Hepatocyte (in vitro differentiated cells): ENCODE measurements around the gene CRYBG3. TPM values are rescaled to one million over a fixed set of nuclear protein-coding genes. Genes with fewer than 3 reads are reported as not detected.

Experiments used
- DNase-seq: peaks from one replicate; pipeline ENCODE4 v3.0.0-alpha.2; 2016; ENCODE audit warnings: low spot score
- H2AFZ ChIP-seq: fragments of 200-600 bp; sonication (generic); 2 replicates; pipeline ENCODE4 v1.6.0; 2016; ENCODE audit warnings: antibody characterized with exemption, mild to moderate bottlenecking
- H3K27ac ChIP-seq: fragments of 200-600 bp; sonication (generic); 2 replicates; pipeline ENCODE4 v1.5.1; 2016; ENCODE audit warnings: mild to moderate bottlenecking
- H3K27me3 ChIP-seq: fragments of 200-600 bp; sonication (generic); 2 replicates; pipeline ENCODE4 v1.6.1; 2016
- H3K36me3 ChIP-seq: fragments of 200-600 bp; sonication (generic); replicated peaks from 2 replicates; pipeline ENCODE4 v1.5.1; 2016; ENCODE audit warnings: low read depth; ENCODE audit not compliant: insufficient read depth
- H3K4me1 ChIP-seq: fragments of 200-600 bp; sonication (generic); 2 replicates; pipeline ENCODE4 v1.5.1; 2016; ENCODE audit warnings: mild to moderate bottlenecking, moderate library complexity; ENCODE audit not compliant: insufficient read depth
- H3K4me2 ChIP-seq: fragments of 200-600 bp; sonication (generic); 2 replicates; pipeline ENCODE4 v1.6.0; 2016
- H3K4me3 ChIP-seq: fragments of 200-600 bp; sonication (generic); 2 replicates; pipeline ENCODE4 v1.5.1; 2016; ENCODE audit warnings: mild to moderate bottlenecking
- H3K79me2 ChIP-seq: fragments of 200-600 bp; sonication (generic); 2 replicates; pipeline ENCODE4 v1.6.0; 2017; ENCODE audit warnings: mild to moderate bottlenecking
- H3K9me2 ChIP-seq: fragments of 200-600 bp; sonication (generic); replicated peaks from 2 replicates; pipeline ENCODE4 v1.6.0; 2017; ENCODE audit warnings: mild to moderate bottlenecking; ENCODE audit not compliant: insufficient read depth
- H3K9me3 ChIP-seq: fragments of 200-600 bp; sonication (generic); 2 replicates; pipeline ENCODE4 v1.5.1; 2016; ENCODE audit warnings: low read depth, mild to moderate bottlenecking
- H4K20me1 ChIP-seq: fragments of 200-600 bp; sonication (generic); 2 replicates; pipeline ENCODE4 v1.6.0; 2016; ENCODE audit warnings: mild to moderate bottlenecking; ENCODE audit not compliant: insufficient read depth, poor library complexity, severe bottlenecking
- EZH2 ChIP-seq: fragments of 200-600 bp; sonication (generic); IDR thresholded peaks from 2 replicates; pipeline ENCODE4 v1.6.1; 2016; ENCODE audit warnings: antibody characterized with exemption, mild to moderate bottlenecking, borderline replicate concordance
- EZH2phosphoT487 ChIP-seq: fragments of 200-600 bp; sonication (generic); IDR thresholded peaks from one replicate; pipeline ENCODE4 v1.6.1; 2018; ENCODE audit warnings: antibody characterized with exemption, mild to moderate bottlenecking, low read depth, moderate library complexity; ENCODE audit not compliant: unreplicated experiment, severe bottlenecking
- WGBS: methylation state at CpG from one replicate; pipeline ENCODE4 v1.1.6; 2016; ENCODE audit warnings: low lambda C conversion rate; ENCODE audit errors: missing lambda C conversion rate; 5-methylcytosine and 5-hydroxymethylcytosine counted together
- polyA plus RNA-seq: library from polyadenylated mRNA; unstranded; fragments of >200 nt; fragmentation: Nextera tagmentation; extraction: Ambion mirVana; gene quantifications from 2 replicates; pipeline ENCODE4 v1.2.1, GENCODE V29; 2016
- total RNA-seq: library from RNA; depleted of rRNA; stranded (reverse); fragments of >200 nt; gene quantifications from 2 replicates; pipeline ENCODE4 v1.2.3, GENCODE V29; 2014
- TF ChIP-seq, protein P1 (sequence below): fragments of 200-600 bp; sonication (generic); IDR thresholded peaks from 2 replicates; pipeline ENCODE4 v1.5.1; 2016; ENCODE audit warnings: antibody characterized with exemption, mild to moderate bottlenecking; ENCODE audit not compliant: poor library complexity

The CRYBG3 gene
- total and polyA plus RNA-seq, 2 experiments from 2014 or later, result 1.6 to 13.2 TPM

DNA sequence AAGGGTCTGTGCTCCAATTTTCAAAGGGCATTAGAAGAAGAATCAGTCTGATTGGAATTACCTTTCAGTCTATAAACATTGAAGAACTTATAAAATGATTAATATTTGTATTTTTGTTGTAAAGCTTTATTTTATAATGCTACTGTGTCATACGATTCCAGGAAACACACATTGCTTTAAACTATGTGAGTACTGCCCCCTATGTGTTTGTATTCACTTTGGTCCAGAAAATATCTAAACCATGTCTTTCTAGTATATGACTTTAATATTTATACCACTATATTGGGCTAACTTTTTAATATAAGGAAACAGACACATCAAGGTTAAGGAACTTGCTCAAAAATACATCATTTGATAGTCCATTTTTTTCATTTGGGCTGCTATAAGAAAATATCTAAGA lies 153.7 kb downstream of the CRYBG3 start:
- Histone ChIP-seq H3K4me2 (no peak overlapping the region), H3K27me3 (no peaks in the 10 kb centered on the region), H3K9me2 (no peaks in the 10 kb centered on the region), H2AFZ (no peak overlapping the region), H3K9me3 (no peaks in the 10 kb centered on the region), H3K79me2 (peaks cover 9% of the 10 kb centered on the region), H3K36me3 (no peaks in the 10 kb centered on the region), H4K20me1 (no peaks in the 10 kb centered on the region), H3K27ac (no peak overlapping the region), H3K4me3 (no peak overlapping the region), H3K4me1 (peaks cover 14% of the 10 kb centered on the region)
- DNase-seq, result no peak
- no peak for TF ChIP-seq EZH2
- no peak for TF ChIP-seq EZH2phosphoT487
- TF ChIP-seq, protein P1, sequence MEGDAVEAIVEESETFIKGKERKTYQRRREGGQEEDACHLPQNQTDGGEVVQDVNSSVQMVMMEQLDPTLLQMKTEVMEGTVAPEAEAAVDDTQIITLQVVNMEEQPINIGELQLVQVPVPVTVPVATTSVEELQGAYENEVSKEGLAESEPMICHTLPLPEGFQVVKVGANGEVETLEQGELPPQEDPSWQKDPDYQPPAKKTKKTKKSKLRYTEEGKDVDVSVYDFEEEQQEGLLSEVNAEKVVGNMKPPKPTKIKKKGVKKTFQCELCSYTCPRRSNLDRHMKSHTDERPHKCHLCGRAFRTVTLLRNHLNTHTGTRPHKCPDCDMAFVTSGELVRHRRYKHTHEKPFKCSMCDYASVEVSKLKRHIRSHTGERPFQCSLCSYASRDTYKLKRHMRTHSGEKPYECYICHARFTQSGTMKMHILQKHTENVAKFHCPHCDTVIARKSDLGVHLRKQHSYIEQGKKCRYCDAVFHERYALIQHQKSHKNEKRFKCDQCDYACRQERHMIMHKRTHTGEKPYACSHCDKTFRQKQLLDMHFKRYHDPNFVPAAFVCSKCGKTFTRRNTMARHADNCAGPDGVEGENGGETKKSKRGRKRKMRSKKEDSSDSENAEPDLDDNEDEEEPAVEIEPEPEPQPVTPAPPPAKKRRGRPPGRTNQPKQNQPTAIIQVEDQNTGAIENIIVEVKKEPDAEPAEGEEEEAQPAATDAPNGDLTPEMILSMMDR, result peak; percentile 23
- 85% methylated on average over 1 of the region's 1 CpG for WGBS

DNA sequence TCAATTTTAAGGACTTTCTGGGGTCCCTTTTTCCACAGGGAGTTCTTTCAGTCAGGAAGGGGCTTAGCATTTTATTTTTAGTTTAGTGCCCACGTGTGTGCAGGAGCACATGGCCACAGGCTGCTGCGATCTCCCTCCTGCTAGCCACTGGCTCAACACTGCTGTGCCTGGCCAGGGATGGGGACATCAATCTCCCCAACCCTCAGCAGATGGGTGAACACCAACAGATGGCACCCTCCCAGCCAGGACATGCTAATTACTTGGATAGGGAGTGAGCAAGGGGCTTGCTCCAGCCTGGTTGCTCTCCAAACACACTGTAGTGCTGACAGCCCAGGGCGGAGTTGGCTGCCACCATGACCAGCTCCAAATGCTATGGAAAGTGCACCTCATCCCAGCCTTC lies 157.8 kb downstream of the CRYBG3 start:
- 79% methylated on average over 3 of the region's 3 CpGs for WGBS
- DNase-seq, result no peak
- Histone ChIP-seq H3K36me3 (no peaks in the 10 kb centered on the region), H3K9me3 (no peaks in the 10 kb centered on the region), H2AFZ (no peak overlapping the region), H3K4me2 (no peak overlapping the region), H3K27ac (no peak overlapping the region), H3K4me3 (no peak overlapping the region), H3K27me3 (no peaks in the 10 kb centered on the region), H4K20me1 (no peaks in the 10 kb centered on the region), H3K79me2 (no peaks in the 10 kb centered on the region), H3K9me2 (no peaks in the 10 kb centered on the region), H3K4me1 (no peaks in the 10 kb centered on the region)
- TF ChIP-seq EZH2phosphoT487 (no peak), EZH2 (no peak)
- TF ChIP-seq, protein P1, result no peak

DNA sequence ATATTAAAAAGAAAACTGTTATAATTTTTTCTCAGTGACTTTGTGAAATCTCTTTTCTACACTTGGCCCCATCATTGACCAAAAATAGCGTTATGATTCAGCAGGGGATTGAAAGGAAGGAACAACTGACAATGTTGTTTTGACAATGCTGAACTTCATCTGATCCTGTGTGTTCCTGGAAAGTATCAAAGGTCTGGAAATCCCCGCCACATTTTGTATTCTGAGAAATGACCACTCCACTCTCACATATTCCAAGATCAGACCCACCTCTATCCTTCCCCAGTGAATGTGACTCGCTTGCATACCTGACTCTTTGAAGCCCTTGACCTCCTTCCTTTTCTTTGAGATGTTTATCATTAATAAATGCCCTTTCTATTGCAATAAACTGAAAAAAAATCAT lies 160.1 kb downstream of the CRYBG3 start:
- no peak for DNase-seq
- H3K4me1 ChIP-seq, result no peaks in the 10 kb centered on the region
- no peak overlapping the region for H3K4me2 ChIP-seq
- TF ChIP-seq EZH2phosphoT487, result no peak
- H4K20me1 ChIP-seq, result no peaks in the 10 kb centered on the region
- H3K27ac ChIP-seq, result no peak overlapping the region
- H3K4me3 ChIP-seq, result no peak overlapping the region
- H3K9me2 ChIP-seq, result no peaks in the 10 kb centered on the region
- 82% methylated on average over 3 of the region's 3 CpGs for WGBS
- H3K36me3 ChIP-seq, result no peaks in the 10 kb centered on the region
- H3K79me2 ChIP-seq, result no peaks in the 10 kb centered on the region
- H2AFZ ChIP-seq, result no peak overlapping the region
- no peaks in the 10 kb centered on the region for H3K27me3 ChIP-seq
- H3K9me3 ChIP-seq, result no peaks in the 10 kb centered on the region

DNA sequence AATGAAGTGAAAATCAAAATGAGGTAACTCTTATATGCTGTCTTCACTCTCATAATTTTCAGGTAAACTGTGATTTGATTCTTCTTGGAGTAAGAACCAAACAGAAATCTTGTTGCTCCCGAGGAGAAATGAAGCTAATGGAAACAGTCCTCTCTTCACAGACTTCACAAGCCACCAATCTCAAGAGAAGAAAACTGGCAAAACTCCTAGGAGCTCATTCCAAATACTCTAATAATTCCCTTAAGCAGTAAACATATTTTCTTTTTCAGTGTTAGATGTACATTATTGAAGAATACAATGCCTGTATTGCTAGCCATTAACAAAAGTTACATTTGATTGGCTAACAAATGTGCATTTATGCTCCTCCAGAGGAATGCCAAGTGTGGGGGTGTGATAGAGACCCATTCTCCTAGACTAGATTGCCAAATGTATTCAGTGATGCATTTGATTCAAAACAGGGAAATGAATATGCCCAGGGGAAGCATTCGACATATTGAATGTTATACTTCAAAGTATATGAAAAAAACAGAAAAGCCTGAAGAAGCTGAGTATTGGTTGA lies 162.2 kb downstream of the CRYBG3 start:
- DNase-seq, result no peak
- WGBS, result 58% methylated on average over 2 of the region's 2 CpGs

More for the DNA sequence above, 162.2 kb downstream of the CRYBG3 start:
- Histone ChIP-seq H3K9me3 (no peaks in the 10 kb centered on the region), H2AFZ (no peak overlapping the region), H4K20me1 (no peaks in the 10 kb centered on the region), H3K4me1 (no peaks in the 10 kb centered on the region), H3K27me3 (no peaks in the 10 kb centered on the region), H3K27ac (peak overlapping the region; percentile 25), H3K9me2 (no peaks in the 10 kb centered on the region), H3K4me2 (no peak overlapping the region), H3K36me3 (no peaks in the 10 kb centered on the region), H3K79me2 (no peaks in the 10 kb centered on the region), H3K4me3 (no peak overlapping the region)
- TF ChIP-seq, protein P1, result no peak
- TF ChIP-seq EZH2phosphoT487 (no peak), EZH2 (no peak)
